ENCODE results near the gene ISY1.

Gene ISY1

DNA sequence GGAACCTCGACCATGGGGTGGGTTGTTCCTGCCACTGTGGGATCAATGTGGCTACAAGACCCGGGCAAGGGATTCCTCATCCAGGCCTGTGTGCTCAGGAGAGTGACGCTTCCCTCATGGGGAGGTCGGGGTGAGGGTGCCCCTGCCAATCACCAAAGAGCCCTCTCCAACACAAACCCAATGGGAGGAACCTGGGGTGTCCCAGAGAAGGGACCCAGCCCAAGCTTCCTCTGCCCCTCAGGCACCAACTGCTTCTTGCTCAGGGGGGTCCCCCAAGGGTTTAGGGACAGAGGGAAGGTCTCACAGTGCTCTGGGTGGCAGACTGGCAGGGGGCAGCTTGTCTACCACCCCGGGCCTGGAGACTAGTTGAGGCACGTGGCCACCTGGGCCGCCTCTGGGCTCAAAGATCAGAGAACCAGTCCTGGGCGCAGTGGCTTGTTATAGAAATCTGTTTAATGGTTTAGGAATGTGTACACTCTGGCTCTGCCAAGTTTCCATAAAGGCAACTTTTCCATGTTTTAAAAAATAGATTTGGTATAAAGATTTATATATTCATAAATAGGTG lies 73.6 kb downstream of the ISY1 start:
- peak; percentile 52 for DNase-seq (ENCODE audit: low spot score)

DNA sequence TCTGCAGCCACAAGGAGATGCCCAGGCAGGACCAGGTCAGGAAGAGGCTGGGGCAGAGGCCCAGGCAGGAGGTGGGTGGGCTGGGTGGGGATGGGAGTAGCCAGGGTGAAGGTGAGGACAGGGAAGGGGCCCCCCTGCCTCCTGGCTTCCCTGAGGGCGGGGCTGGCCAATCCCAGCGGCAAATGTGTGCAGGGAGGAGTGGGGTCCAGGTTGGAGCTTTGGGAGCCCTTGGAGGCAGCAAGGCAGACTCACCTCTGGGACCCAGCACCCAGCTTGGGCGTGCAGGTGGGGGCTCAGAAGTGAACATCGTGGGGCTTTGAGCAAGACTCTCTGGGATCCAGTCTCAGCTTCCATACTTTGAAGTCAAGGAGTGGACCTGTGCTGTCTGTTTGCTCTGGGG lies 75.0 kb downstream of the ISY1 start:
- no peak for DNase-seq (ENCODE audit: low spot score)

DNA sequence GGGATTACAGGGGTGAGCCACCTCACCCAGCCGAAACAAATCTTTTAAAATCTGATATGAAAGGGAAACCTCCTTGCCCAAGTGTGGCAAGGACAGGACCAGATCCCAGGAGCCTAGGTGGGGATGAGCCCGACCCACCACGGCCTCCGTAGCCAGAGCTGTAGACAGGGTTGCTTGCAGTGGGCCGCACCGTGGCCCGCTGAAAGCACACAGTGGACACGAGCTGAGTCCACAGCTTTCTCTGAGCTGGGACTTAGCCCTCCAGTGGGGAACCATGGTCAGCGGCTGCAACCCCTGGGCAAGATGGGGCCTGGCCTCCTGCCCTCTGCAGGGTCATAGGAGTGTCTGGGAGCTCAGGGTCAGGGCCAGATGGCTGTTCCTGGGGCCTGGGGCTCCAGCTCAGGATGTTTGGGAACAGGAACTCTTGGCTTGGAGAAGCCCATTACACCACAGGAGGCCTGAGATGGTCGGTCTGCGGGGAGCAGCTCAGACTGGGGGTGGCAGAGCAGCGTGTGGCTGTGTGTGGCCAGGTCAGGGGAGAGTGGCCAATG lies 75.6 kb downstream of the ISY1 start:
- DNase-seq (ENCODE audit: low spot score): no peak

DNA sequence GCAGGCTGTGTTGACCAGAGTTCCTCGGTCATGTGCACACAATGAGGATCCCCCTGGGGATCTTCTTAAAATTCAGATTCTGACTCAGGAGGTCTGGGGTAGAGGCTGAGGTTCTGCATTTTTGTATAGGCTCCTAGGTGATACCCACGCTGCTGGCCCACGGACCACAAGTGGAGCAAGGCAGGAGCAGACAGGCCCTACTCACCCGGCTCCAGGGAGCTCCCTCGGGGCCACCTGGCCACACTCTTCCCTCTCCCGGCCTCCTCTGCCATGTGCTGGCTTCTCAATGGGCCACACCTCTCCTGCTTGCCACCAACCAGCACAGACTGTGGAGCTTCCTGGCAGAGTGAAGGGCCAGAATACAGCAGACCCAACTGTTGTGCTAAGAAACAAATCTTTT lies 76.4 kb downstream of the ISY1 start:
- no peak for DNase-seq (ENCODE audit: low spot score)

DNA sequence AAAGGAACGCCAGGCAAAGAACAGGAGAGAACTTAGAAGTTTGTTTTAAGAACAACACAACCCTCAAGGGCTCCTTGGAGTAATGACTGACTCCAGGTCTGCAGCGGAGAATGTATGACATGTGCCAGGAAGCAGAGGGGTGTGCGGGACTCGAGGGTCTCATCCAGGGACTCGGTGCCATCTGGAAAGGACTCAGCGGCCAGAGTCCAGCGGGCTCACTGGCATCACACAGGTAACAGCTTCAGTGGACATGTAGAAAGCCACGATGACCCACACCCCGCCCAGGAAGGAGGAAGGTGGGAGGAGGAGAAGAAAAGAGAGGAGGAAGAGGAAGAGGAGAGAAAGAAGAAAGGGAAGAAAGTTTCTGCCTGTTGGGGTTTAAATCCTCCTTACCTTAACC lies 78.8 kb downstream of the ISY1 start:
- no peak for DNase-seq (ENCODE audit: low spot score)

DNA sequence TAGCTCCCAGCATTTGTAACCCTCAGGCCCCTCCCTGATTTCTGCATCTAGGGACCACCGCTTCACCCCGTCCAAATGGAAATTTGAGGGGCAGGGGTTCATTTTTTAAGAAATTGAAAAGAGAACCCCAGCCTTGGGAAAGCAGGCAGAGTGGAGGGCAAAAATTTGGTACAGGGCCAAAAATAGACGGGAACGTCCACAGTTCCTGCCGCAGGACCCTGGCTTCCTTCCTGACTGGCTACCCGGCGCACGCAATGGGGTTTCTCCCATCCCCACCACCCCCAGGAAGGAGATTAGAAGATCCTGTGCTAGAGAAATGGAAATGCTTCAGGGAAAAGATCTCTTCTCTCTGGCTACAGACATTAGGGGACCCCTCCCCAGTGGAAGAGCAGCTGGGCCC lies 79.4 kb downstream of the ISY1 start:
- no peak for DNase-seq (ENCODE audit: low spot score)

DNA sequence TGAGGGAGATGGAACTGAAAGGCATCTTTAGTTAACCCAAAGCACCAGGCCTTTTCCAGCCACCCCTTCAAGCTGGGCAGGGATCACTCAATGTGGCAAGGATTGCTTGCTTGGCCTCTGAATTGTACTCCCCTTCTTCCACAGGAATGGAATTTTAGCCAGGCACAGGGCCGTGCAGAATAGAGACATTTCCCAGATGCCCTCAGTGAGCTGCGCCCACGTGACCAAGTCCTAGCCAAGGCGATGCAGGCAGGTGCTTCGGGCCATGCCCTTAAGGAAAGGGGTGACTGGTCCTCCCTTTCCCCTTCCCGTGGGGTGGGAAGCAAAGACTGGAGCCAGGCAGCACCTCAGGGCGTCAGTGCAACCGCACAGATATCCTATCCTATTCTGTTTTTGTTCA lies 82.4 kb downstream of the ISY1 start:
- no peak for DNase-seq (ENCODE audit: low spot score)
